Trophoblast cell (in vitro differentiated cells and primary cell): Measurements from ENCODE around the gene ZNF185.

Experiments
- DNase-seq, 2 donors: peaks; one replicate each; pipeline ENCODE4 v3.0.0-alpha.2; 2016
- H2AFZ ChIP-seq: 2 replicates; pipeline ENCODE4 v1.6.1; 2013; ENCODE audit warnings: low read length, moderate library complexity, mild to moderate bottlenecking; ENCODE audit not compliant: insufficient read depth, poor library complexity
- H2AK5ac ChIP-seq: 2 replicates; pipeline ENCODE4 v1.6.1; 2013; ENCODE audit warnings: mild to moderate bottlenecking, low read length
- H2BK120ac ChIP-seq: 2 replicates; pipeline ENCODE4 v1.6.1; 2013; ENCODE audit warnings: low read length, mild to moderate bottlenecking, moderate library complexity; ENCODE audit not compliant: insufficient read depth, poor library complexity
- H2BK12ac ChIP-seq: 2 replicates; pipeline ENCODE4 v1.6.1; 2013; ENCODE audit warnings: mild to moderate bottlenecking, low read length, moderate library complexity
- H2BK5ac ChIP-seq: 2 replicates; pipeline ENCODE4 v1.6.1; 2013; ENCODE audit warnings: low read length, low read depth, moderate library complexity, mild to moderate bottlenecking; ENCODE audit not compliant: poor library complexity
- H3K14ac ChIP-seq: 2 replicates; pipeline ENCODE4 v1.6.1; 2013; ENCODE audit warnings: mild to moderate bottlenecking, low read length
- H3K18ac ChIP-seq: 2 replicates; pipeline ENCODE4 v1.6.1; 2013; ENCODE audit warnings: mild to moderate bottlenecking, low read length
- H3K23ac ChIP-seq: 2 replicates; pipeline ENCODE4 v1.6.1; 2013; ENCODE audit warnings: low read length
- H3K27ac ChIP-seq: 2 replicates; pipeline ENCODE4 v1.5.1; 2013; ENCODE audit warnings: low read depth, mild to moderate bottlenecking, inconsistent platforms, low read length, moderate library complexity
- H3K27me3 ChIP-seq: 2 replicates; pipeline ENCODE4 v1.6.1; 2013; ENCODE audit warnings: inconsistent platforms, mild to moderate bottlenecking, low read length, moderate library complexity; ENCODE audit not compliant: insufficient read depth
- H3K36me3 ChIP-seq, 2 experiments: 1 replicate in 1 of 2; 2 replicates in 1 of 2; pipeline ENCODE4 v1.6.1; 2013; ENCODE audit warnings: low read length in 2 of 2, mild to moderate bottlenecking in 2 of 2, moderate library complexity in 1 of 2; ENCODE audit not compliant: insufficient read depth in 2 of 2, control insufficient read depth in 1 of 2
- H3K4ac ChIP-seq: 2 replicates; pipeline ENCODE4 v1.6.1; 2013; ENCODE audit warnings: low read depth, mild to moderate bottlenecking, low read length, moderate library complexity
- H3K4me1 ChIP-seq, 2 experiments: 1 replicate in 1 of 2; 2 replicates in 1 of 2; pipeline ENCODE4 v1.6.1; 2013; ENCODE audit warnings: low read length in 2 of 2, mild to moderate bottlenecking in 2 of 2, moderate library complexity in 1 of 2; ENCODE audit not compliant: insufficient read depth in 2 of 2, control insufficient read depth in 1 of 2
- H3K4me2 ChIP-seq: 2 replicates; pipeline ENCODE4 v1.6.1; 2013; ENCODE audit warnings: inconsistent platforms, mild to moderate bottlenecking, low read length, moderate library complexity
- H3K4me3 ChIP-seq: 2 replicates; pipeline ENCODE4 v1.5.1; 2013; ENCODE audit warnings: mild to moderate bottlenecking, low read depth, low read length, inconsistent platforms
- H3K79me1 ChIP-seq: one replicate; pipeline ENCODE4 v1.6.1; 2013; ENCODE audit warnings: low read length
- H3K79me2 ChIP-seq: 2 replicates; pipeline ENCODE4 v1.6.1; 2013; ENCODE audit warnings: low read length, mild to moderate bottlenecking; ENCODE audit not compliant: control insufficient read depth, insufficient read depth, poor library complexity
- H3K9ac ChIP-seq: 2 replicates; pipeline ENCODE4 v1.6.1; 2013; ENCODE audit warnings: mild to moderate bottlenecking, low read length
- H3K9me3 ChIP-seq: 2 replicates; pipeline ENCODE4 v1.6.1; 2013; ENCODE audit warnings: low read depth, mild to moderate bottlenecking, control low read depth, inconsistent platforms, low read length; ENCODE audit not compliant: insufficient read depth
- H4K12ac ChIP-seq: 2 replicates; pipeline ENCODE4 v1.6.1; 2013; ENCODE audit warnings: low read depth, mild to moderate bottlenecking, low read length, moderate library complexity
- H4K8ac ChIP-seq: 2 replicates; pipeline ENCODE4 v1.6.1; 2013; ENCODE audit warnings: low read depth, mild to moderate bottlenecking, low read length, moderate library complexity
- H4K91ac ChIP-seq: one replicate; pipeline ENCODE4 v1.6.1; 2013; ENCODE audit warnings: low read depth, mild to moderate bottlenecking, low read length, moderate library complexity
- WGBS: extraction: QIAGEN DNeasy Blood & Tissue Kit; methylation state at CpG from one replicate; pipeline ENCODE4 v1.1.7; 2013; ENCODE audit warnings: missing lambda C conversion rate; ENCODE audit not compliant: insufficient read length, insufficient coverage; ENCODE audit errors: extremely low coverage; 5-methylcytosine and 5-hydroxymethylcytosine counted together

ZNF185 gene

DNA sequence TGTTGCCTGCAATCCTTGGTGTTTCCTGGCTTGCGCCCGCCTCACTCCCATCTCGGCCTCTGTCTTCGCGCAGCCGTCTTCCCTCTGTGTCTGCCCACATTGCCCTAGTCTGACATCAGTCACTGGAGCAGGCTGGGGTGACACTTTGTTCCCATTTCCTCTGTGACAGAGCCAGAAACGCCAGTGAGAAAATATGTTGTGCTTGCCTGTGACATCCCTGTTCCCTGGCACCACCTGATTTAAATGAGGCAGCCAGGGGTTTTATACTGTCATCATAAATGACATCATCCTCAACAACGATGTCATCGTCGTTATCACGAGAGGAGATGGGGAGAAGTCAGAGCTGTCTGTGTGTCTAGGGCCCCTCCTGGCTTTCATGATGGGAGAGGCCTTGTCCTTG is 29.1 kb downstream of the ZNF185 start:
- H3K14ac ChIP-seq, result no peak overlapping the region
- no peak overlapping the region for H4K12ac ChIP-seq
- H3K27me3 ChIP-seq, result no peaks in the 10 kb centered on the region
- no peak overlapping the region for H4K8ac ChIP-seq
- H3K79me1 ChIP-seq, result no peaks in the 10 kb centered on the region
- no peaks in the 10 kb centered on the region for H3K4me1 ChIP-seq
- H2BK12ac ChIP-seq, result no peak overlapping the region
- DNase-seq, result no peak
- H3K27ac ChIP-seq, result no peak overlapping the region
- whole genome bisulfite sequencing, result no CpG with 5 or more reads among the region's 11 CpGs
- H2BK5ac ChIP-seq, result no peak overlapping the region
- no peak overlapping the region for H3K4me3 ChIP-seq
- no peak overlapping the region for H2AFZ ChIP-seq
- H3K9me3 ChIP-seq, result no peaks in the 10 kb centered on the region
- peaks cover 10 to 25% of the 10 kb centered on the region in 2 experiments for H3K36me3 ChIP-seq
- no peak overlapping the region for H3K9ac ChIP-seq
- H3K4me2 ChIP-seq, result no peak overlapping the region
- no peak overlapping the region for H2BK120ac ChIP-seq
- no peak overlapping the region for H3K23ac ChIP-seq
- no peak overlapping the region for H3K4ac ChIP-seq
- H3K79me2 ChIP-seq, result no peaks in the 10 kb centered on the region
- H3K18ac ChIP-seq, result no peak overlapping the region
- H4K91ac ChIP-seq, result no peak overlapping the region
- no peak overlapping the region for H2AK5ac ChIP-seq

GRCh38 chrX:152927858-152928760 is 30.2 kb downstream of the ZNF185 start:
- no peak overlapping the region for H2BK12ac ChIP-seq
- H4K8ac ChIP-seq, result no peak overlapping the region
- peaks cover 10 to 24% of the 10 kb centered on the region in 2 experiments for H3K36me3 ChIP-seq
- H3K4ac ChIP-seq, result no peak overlapping the region
- no peak overlapping the region for H4K91ac ChIP-seq
- H2BK5ac ChIP-seq, result no peak overlapping the region
- no peak overlapping the region for H4K12ac ChIP-seq
- no peak overlapping the region for H3K9ac ChIP-seq
- H3K9me3 ChIP-seq, result no peaks in the 10 kb centered on the region
- H2AK5ac ChIP-seq, result no peak overlapping the region
- no peaks in the 10 kb centered on the region for H3K79me2 ChIP-seq
- H3K4me3 ChIP-seq, result no peak overlapping the region
- H3K79me1 ChIP-seq, result no peaks in the 10 kb centered on the region
- no peak overlapping the region for H3K4me2 ChIP-seq
- H3K27ac ChIP-seq, result no peak overlapping the region
- no CpG with 5 or more reads among the region's 18 CpGs for WGBS
- H2AFZ ChIP-seq, result no peak overlapping the region
- H2BK120ac ChIP-seq, result no peak overlapping the region
- no peak for DNase-seq
- no peak overlapping the region for H3K23ac ChIP-seq
- H3K4me1 ChIP-seq, result no peaks in the 10 kb centered on the region
- no peaks in the 10 kb centered on the region for H3K27me3 ChIP-seq
- no peak overlapping the region for H3K14ac ChIP-seq
- H3K18ac ChIP-seq, result no peak overlapping the region

DNA sequence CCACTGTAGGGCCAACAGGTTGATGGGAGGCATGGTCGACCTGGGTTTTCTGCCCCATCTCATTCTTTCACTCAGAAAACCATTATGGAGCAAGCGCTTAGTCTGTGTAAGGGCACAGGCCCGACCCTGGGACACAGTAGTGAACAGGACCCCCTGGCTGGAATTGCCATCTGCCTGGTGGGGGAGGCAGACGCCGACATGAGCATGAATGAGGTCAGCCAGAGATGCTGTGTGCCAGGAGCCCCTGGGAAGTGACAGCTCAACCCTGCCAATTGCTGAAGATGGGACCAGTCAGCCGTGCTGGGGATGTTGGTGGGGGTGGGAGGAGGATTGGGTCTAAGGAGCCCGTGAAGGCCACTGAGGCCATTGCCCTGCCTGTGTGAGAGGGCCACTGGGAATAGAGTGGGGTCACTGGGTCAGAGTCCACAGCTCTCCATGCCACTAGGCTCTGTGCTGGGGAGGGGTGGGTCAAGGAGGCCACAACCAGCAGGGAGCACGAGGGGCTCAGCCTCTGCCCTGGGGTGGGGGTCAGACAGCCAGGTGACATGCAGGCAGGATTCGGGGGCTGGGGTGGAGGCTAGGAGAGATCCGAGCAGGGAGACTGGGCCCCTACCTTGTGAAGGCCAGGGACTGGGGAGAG is 31.0 kb downstream of the ZNF185 start:
- Histone ChIP-seq H2AK5ac (no peak overlapping the region), H3K9ac (no peak overlapping the region), H3K4ac (no peak overlapping the region), H2BK5ac (no peak overlapping the region), H4K12ac (no peak overlapping the region), H2AFZ (no peak overlapping the region), H3K4me3 (no peak overlapping the region), H3K18ac (no peak overlapping the region), H2BK12ac (no peak overlapping the region), H3K14ac (no peak overlapping the region), H3K4me2 (no peak overlapping the region), H3K23ac (no peak overlapping the region), H3K79me1 (no peaks in the 10 kb centered on the region), H3K4me1 (no peaks in the 10 kb centered on the region), H4K8ac (no peak overlapping the region), H3K27me3 (no peaks in the 10 kb centered on the region), H4K91ac (no peak overlapping the region), H2BK120ac (no peak overlapping the region), H3K79me2 (no peaks in the 10 kb centered on the region), H3K9me3 (no peaks in the 10 kb centered on the region), H3K27ac (no peak overlapping the region), H3K36me3 (peaks cover 7 to 20% of the 10 kb centered on the region in 2 experiments)
- DNase-seq, result no peak
- WGBS, result no CpG with 5 or more reads among the region's 10 CpGs

DNA sequence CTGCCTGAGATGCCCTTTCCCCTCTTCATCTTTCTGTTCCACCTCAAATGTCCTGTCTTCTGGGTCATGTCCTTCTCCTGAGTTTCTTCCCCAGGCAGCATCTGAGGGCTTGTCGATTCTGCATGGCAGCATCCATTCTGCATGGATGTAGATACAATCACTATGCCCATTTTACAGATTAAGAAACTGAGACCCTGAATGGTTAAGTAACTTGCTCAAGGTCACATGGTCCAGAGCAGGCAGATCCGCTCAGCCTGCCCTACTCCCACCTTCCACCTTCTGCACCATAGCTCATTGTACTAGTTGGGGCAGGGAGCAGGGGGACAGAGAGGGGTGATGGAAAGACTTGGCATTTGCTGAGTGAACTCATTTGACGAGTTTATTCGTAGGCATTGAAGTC is 32.0 kb downstream of the ZNF185 start:
- no CpG with 5 or more reads among the region's 4 CpGs for WGBS
- no peak overlapping the region for H4K91ac ChIP-seq
- H3K4me1 ChIP-seq, result no peaks in the 10 kb centered on the region
- no peak overlapping the region for H2BK5ac ChIP-seq
- no peak for DNase-seq
- H3K4me2 ChIP-seq, result no peak overlapping the region
- no peak overlapping the region for H3K23ac ChIP-seq
- no peaks in the 10 kb centered on the region for H3K9me3 ChIP-seq
- H3K27me3 ChIP-seq, result no peaks in the 10 kb centered on the region
- H2AK5ac ChIP-seq, result no peak overlapping the region
- no peak overlapping the region for H2AFZ ChIP-seq
- H3K36me3 ChIP-seq, result peaks cover 7 to 20% of the 10 kb centered on the region in 2 experiments
- no peak overlapping the region for H4K8ac ChIP-seq
- no peaks in the 10 kb centered on the region for H3K79me2 ChIP-seq
- no peak overlapping the region for H3K4ac ChIP-seq
- H3K79me1 ChIP-seq, result no peaks in the 10 kb centered on the region
- no peak overlapping the region for H4K12ac ChIP-seq
- no peak overlapping the region for H2BK120ac ChIP-seq
- no peak overlapping the region for H3K18ac ChIP-seq
- H3K14ac ChIP-seq, result no peak overlapping the region
- no peak overlapping the region for H3K27ac ChIP-seq
- H2BK12ac ChIP-seq, result no peak overlapping the region
- no peak overlapping the region for H3K4me3 ChIP-seq
- no peak overlapping the region for H3K9ac ChIP-seq
